HepG2 (cell line): ENCODE data around the gene P2RX2. TPM values are rescaled to one million over a fixed set of nuclear protein-coding genes. Genes with fewer than 3 reads are reported as not detected.

Experiments used
- ATRX ChIP-seq: sonication (generic); formaldehyde crosslinking; IDR thresholded peaks from 2 replicates; pipeline ENCODE4 v1.4.0; 2020; ENCODE audit warnings: missing genetic modification reagents, borderline replicate concordance
- CREB3 ChIP-seq: sonication (generic); formaldehyde crosslinking; IDR thresholded peaks from 2 replicates; pipeline ENCODE4 v1.5.0; 2020; ENCODE audit warnings: missing genetic modification reagents
- DNMT3B ChIP-seq: conservative IDR thresholded peaks from 2 replicates; pipeline ENCODE4 v1.6.1; 2016; ENCODE audit warnings: missing biosample characterization, control low read depth
- HNRNPK ChIP-seq: fragments of 200-400 bp; formaldehyde crosslinking; IDR thresholded peaks from 2 replicates; pipeline ENCODE4 v1.6.1; 2018; ENCODE audit warnings: low read length, low read depth, moderate library complexity, mild to moderate bottlenecking; ENCODE audit not compliant: poor library complexity, severe bottlenecking
- IRF2 ChIP-seq: IDR thresholded peaks from 2 replicates; pipeline ENCODE4 v1.6.1; 2018; ENCODE audit warnings: missing genetic modification reagents, missing compliant biosample characterization
- KAT8 ChIP-seq: IDR thresholded peaks from 2 replicates; pipeline ENCODE4 v1.6.1; 2016; ENCODE audit warnings: missing genetic modification reagents, missing compliant biosample characterization
- KLF13 ChIP-seq: sonication (generic); formaldehyde crosslinking; IDR thresholded peaks from 2 replicates; pipeline ENCODE4 v1.4.0; 2020; ENCODE audit warnings: mild to moderate bottlenecking, missing genetic modification reagents
- MED1 ChIP-seq: sonication (generic); formaldehyde crosslinking; IDR thresholded peaks from 2 replicates; pipeline ENCODE4 v1.4.0; 2020; ENCODE audit warnings: missing genetic modification reagents
- NCOA5 ChIP-seq: sonication (generic); formaldehyde crosslinking; IDR thresholded peaks from 2 replicates; pipeline ENCODE4 v1.4.0; 2020; ENCODE audit warnings: missing genetic modification reagents
- SMAD1 ChIP-seq: sonication (generic); formaldehyde crosslinking; IDR thresholded peaks from 2 replicates; pipeline ENCODE4 v1.4.0; 2020; ENCODE audit warnings: missing genetic modification reagents, low read depth, mild to moderate bottlenecking, borderline replicate concordance
- STAT5B ChIP-seq: sonication (generic); formaldehyde crosslinking; IDR thresholded peaks from 2 replicates; pipeline ENCODE4 v1.4.0; 2020; ENCODE audit warnings: missing genetic modification reagents
- TAF1 ChIP-seq: sonication (generic); formaldehyde crosslinking; IDR thresholded peaks from 2 replicates; pipeline ENCODE4 v1.4.0; 2020; ENCODE audit warnings: missing genetic modification reagents
- TCF7 ChIP-seq: sonication (generic); IDR thresholded peaks from 2 replicates; pipeline ENCODE4 v1.6.1; 2016; ENCODE audit warnings: antibody characterized with exemption, low read depth
- TRAFD1 ChIP-seq: sonication (generic); formaldehyde crosslinking; IDR thresholded peaks from 2 replicates; pipeline ENCODE4 v1.5.1; 2020; ENCODE audit warnings: missing genetic modification reagents, mild to moderate bottlenecking, borderline replicate concordance
- ZNF670 ChIP-seq: sonication (generic); formaldehyde crosslinking; IDR thresholded peaks from 2 replicates; pipeline ENCODE4 v1.8.0; 2022; ENCODE audit warnings: mild to moderate bottlenecking, missing genetic modification reagents, borderline replicate concordance
- ZSCAN29 ChIP-seq: sonication (generic); formaldehyde crosslinking; conservative IDR thresholded peaks from 2 replicates; pipeline ENCODE4 v1.4.0; 2020; ENCODE audit warnings: mild to moderate bottlenecking, missing genetic modification reagents
- polyA plus RNA-seq, 8 experiments: library from polyadenylated mRNA; depleted of rRNA in 3 of 8; stranded (reverse) in 7 of 8; unstranded in 1 of 8; fragments of >200 nt; fragmentation: Illumina TruSeq in 4 of 8; extraction: Trizol in 4 of 8; gene quantifications; 2 replicates each; pipeline versions ENCODE4 v1.2.1 to v1.2.3, GENCODE V29; 2011 to 2016; ENCODE audit warnings: low read depth in 4 of 8, missing spikeins in 1 of 8, mixed read lengths in 1 of 8; ENCODE audit not compliant: insufficient read depth in 1 of 8
- total RNA-seq, 5 experiments: library from RNA; depleted of rRNA; stranded (reverse); fragments of >200 nt; fragmentation: Illumina TruSeq; extraction: Trizol; gene quantifications; 2 replicates each; pipeline ENCODE4 v1.2.3, GENCODE V29; 2016; ENCODE audit warnings: low read depth in 1 of 5
- TF ChIP-seq, protein P1 (sequence below): sonication (generic); formaldehyde crosslinking; IDR thresholded peaks from 2 replicates; pipeline ENCODE4 v1.8.1; 2023; ENCODE audit warnings: mild to moderate bottlenecking, missing genetic modification reagents
- TF ChIP-seq, protein P2 (sequence below): sonication (generic); formaldehyde crosslinking; IDR thresholded peaks from 2 replicates; pipeline ENCODE4 v1.4.0; 2020; ENCODE audit warnings: mild to moderate bottlenecking, low read depth, missing genetic modification reagents
- TF ChIP-seq, protein P3 (sequence below): sonication (generic); formaldehyde crosslinking; conservative IDR thresholded peaks from 2 replicates; pipeline ENCODE4 v1.4.0; 2020; ENCODE audit warnings: missing genetic modification reagents
- TF ChIP-seq, protein P4 (sequence below): sonication (generic); formaldehyde crosslinking; IDR thresholded peaks from 2 replicates; pipeline ENCODE4 v1.8.0; 2022; ENCODE audit warnings: mild to moderate bottlenecking, missing genetic modification reagents, moderate library complexity

The P2RX2 gene
- total and polyA plus RNA-seq, 2 of the 13 experiments (the other 11 are each of a cell fraction or from before 2014, with no cell fraction given) = not detected

DNA sequence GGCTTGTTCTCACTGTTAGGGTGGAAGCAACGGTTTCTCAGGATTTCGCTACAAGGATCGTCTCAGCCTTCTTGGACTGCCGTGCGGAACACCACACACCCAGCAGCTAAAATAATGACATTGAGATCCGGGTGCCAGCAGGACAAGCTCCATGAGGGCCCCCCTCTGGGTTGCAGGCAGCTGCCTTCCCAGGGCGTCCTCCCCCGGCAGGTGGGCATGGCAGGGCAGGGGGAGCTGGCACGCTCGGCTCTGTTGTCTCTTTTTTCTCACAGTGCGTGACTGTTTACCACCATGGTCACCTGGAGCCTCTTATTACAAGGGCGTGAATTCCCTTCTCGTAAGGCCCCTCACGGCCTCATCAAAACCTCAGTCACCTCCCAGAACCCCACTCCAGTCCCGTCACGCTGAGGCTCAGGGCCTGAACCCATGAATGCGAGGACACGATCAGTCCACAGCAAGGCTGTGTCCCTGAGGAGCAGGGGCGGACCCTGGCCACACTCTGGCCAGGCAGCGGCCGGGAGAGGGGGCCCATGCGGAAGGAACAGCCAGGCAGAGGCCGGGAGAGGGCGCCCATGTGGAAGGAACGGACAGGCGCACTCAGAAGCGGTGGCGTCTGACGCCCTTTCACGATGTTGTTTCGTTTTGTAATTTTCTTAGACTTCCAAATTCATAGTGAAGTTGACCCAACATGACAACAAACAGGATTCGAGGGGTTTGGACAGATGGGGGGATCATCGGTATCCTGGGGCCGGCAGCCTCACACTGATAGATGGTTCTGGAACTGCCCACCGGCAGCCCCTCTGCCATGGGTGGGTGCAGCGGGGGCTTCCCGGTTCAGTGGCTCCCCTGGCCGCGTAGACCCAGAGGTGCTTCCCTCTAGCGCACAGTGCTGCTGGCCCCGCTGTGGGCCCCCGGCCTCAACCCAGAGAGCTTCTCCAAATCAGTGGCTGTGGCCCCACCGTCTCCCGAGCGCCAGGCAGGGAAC is 18.2 kb upstream of the P2RX2 start (continued):
- TF ChIP-seq, protein P1, sequence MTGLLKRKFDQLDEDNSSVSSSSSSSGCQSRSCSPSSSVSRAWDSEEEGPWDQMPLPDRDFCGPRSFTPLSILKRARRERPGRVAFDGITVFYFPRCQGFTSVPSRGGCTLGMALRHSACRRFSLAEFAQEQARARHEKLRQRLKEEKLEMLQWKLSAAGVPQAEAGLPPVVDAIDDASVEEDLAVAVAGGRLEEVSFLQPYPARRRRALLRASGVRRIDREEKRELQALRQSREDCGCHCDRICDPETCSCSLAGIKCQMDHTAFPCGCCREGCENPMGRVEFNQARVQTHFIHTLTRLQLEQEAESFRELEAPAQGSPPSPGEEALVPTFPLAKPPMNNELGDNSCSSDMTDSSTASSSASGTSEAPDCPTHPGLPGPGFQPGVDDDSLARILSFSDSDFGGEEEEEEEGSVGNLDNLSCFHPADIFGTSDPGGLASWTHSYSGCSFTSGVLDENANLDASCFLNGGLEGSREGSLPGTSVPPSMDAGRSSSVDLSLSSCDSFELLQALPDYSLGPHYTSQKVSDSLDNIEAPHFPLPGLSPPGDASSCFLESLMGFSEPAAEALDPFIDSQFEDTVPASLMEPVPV (CRISPR knock-in tag) = 0 out of 2 replicates have a peak, but pooled peaks have one; percentile 61
- TF ChIP-seq TCF7 (no peak), IRF2 (peak; percentile 73), ZNF670 (CRISPR knock-in tag) (no peak), MED1 (CRISPR knock-in tag) (no peak), KAT8 (CRISPR knock-in tag) (peak; percentile 68), TAF1 (CRISPR knock-in tag) (no peak), NCOA5 (CRISPR knock-in tag) (no peak), DNMT3B (CRISPR knock-in tag) (no peak), TRAFD1 (0 out of 2 replicates have a peak, but pooled peaks have one; percentile 21), CREB3 (no peak), SMAD1 (no peak), KLF13 (CRISPR knock-in tag) (no peak), ZSCAN29 (CRISPR knock-in tag) (no peak), STAT5B (CRISPR knock-in tag) (no peak), ATRX (CRISPR knock-in tag) (no peak), HNRNPK (no peak)
- TF ChIP-seq, protein P2, sequence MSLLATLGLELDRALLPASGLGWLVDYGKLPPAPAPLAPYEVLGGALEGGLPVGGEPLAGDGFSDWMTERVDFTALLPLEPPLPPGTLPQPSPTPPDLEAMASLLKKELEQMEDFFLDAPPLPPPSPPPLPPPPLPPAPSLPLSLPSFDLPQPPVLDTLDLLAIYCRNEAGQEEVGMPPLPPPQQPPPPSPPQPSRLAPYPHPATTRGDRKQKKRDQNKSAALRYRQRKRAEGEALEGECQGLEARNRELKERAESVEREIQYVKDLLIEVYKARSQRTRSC = no peak
- TF ChIP-seq, protein P3, sequence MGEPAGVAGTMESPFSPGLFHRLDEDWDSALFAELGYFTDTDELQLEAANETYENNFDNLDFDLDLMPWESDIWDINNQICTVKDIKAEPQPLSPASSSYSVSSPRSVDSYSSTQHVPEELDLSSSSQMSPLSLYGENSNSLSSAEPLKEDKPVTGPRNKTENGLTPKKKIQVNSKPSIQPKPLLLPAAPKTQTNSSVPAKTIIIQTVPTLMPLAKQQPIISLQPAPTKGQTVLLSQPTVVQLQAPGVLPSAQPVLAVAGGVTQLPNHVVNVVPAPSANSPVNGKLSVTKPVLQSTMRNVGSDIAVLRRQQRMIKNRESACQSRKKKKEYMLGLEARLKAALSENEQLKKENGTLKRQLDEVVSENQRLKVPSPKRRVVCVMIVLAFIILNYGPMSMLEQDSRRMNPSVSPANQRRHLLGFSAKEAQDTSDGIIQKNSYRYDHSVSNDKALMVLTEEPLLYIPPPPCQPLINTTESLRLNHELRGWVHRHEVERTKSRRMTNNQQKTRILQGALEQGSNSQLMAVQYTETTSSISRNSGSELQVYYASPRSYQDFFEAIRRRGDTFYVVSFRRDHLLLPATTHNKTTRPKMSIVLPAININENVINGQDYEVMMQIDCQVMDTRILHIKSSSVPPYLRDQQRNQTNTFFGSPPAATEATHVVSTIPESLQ (CRISPR knock-in tag) = no peak
- TF ChIP-seq, protein P4, sequence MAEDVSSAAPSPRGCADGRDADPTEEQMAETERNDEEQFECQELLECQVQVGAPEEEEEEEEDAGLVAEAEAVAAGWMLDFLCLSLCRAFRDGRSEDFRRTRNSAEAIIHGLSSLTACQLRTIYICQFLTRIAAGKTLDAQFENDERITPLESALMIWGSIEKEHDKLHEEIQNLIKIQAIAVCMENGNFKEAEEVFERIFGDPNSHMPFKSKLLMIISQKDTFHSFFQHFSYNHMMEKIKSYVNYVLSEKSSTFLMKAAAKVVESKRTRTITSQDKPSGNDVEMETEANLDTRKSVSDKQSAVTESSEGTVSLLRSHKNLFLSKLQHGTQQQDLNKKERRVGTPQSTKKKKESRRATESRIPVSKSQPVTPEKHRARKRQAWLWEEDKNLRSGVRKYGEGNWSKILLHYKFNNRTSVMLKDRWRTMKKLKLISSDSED = no peak
